Tibial artery (tissue), 4 donors: ENCODE data around the gene COMMD3.

Experiments
- DNase-seq, 2 donors: peaks; one replicate each; pipeline ENCODE4 v3.0.0-alpha.2; 2019
- H3K27ac ChIP-seq, 2 donors: fragments of 200-600 bp; sonication (generic) in 1 of 2; 1 replicate in 1 of 2; 2 replicates in 1 of 2; pipeline ENCODE4 v1.5.1; 2018 to 2019; ENCODE audit warnings: mild to moderate bottlenecking in 1 of 2
- H3K27me3 ChIP-seq, 2 donors: fragments of 200-600 bp; sonication (generic) in 1 of 2; one replicate each; pipeline versions ENCODE4 v1.5.1 to v1.6.0; 2016 to 2019
- H3K36me3 ChIP-seq, 3 donors: fragments of 200-600 bp; sonication (generic) in 2 of 3; one replicate each; pipeline ENCODE4 v1.5.1; 2016 to 2019; ENCODE audit warnings: mild to moderate bottlenecking in 2 of 3
- H3K4me1 ChIP-seq, 4 donors: fragments of 200-600 bp; sonication (generic) in 2 of 4; 1 replicate in 3 of 4; 2 replicates in 1 of 4; pipeline ENCODE4 v1.5.1; 2016 to 2019
- H3K4me3 ChIP-seq, 2 donors: fragments of 200-600 bp; sonication (generic) in 1 of 2; 1 replicate in 1 of 2; 2 replicates in 1 of 2; pipeline ENCODE4 v1.5.1; 2018 to 2019; ENCODE audit warnings: mild to moderate bottlenecking in 2 of 2
- H3K9me3 ChIP-seq, 3 donors: fragments of 200-600 bp; sonication (generic) in 1 of 3; one replicate each; pipeline ENCODE4 v1.5.1; 2016 to 2019
- CTCF ChIP-seq, 2 experiments: fragments of 200-600 bp in 1 of 2; fragments of 450-650 bp in 1 of 2; IDR thresholded peaks; one replicate each; pipeline ENCODE4 v1.5.1; 2017 to 2019; ENCODE audit warnings: antibody characterized with exemption in 2 of 2, mild to moderate bottlenecking in 1 of 2, moderate library complexity in 1 of 2
- intact Hi-C: fragments of 100-400 bp; cut with DNase I; formaldehyde crosslinking; loops from one replicate; pipeline ENCODE4 v1.15.0; 2023; ENCODE audit warnings: low total_unique reads

COMMD3 gene

GRCh38 chr10:22285130-22285529 lies 31.1 kb upstream of the COMMD3 start:
- intact Hi-C loops: no loop called here
- Histone ChIP-seq H3K27me3 (peaks cover 0 to 6% of the 10 kb centered on the region in 2 donors), H3K36me3 (no peaks in the 10 kb centered on the region), H3K27ac (no peak overlapping the region), H3K4me3 (no peak overlapping the region), H3K4me1 (no peaks in the 10 kb centered on the region), H3K9me3 (no peaks in the 10 kb centered on the region)
- no peak for TF ChIP-seq CTCF (IDR thresholded peaks at IDR 0.05)
- no peak for DNase-seq

GRCh38 chr10:22293747-22294404 lies 22.3 kb upstream of the COMMD3 start:
- no peak for DNase-seq
- Histone ChIP-seq H3K9me3 (no peaks in the 10 kb centered on the region), H3K27ac (no peak overlapping the region), H3K4me1 (no peaks in the 10 kb centered on the region), H3K36me3 (no peaks in the 10 kb centered on the region), H3K27me3 (no peaks in the 10 kb centered on the region), H3K4me3 (no peak overlapping the region)
- intact Hi-C loops: no loop called here
- no peak for TF ChIP-seq CTCF (IDR thresholded peaks at IDR 0.05)

GRCh38 chr10:22294694-22295093 lies 21.5 kb upstream of the COMMD3 start:
- no peak overlapping the region for H3K27ac ChIP-seq
- no peaks in the 10 kb centered on the region for H3K4me1 ChIP-seq
- H3K9me3 ChIP-seq: no peaks in the 10 kb centered on the region
- no peaks in the 10 kb centered on the region for H3K36me3 ChIP-seq
- no peaks in the 10 kb centered on the region for H3K27me3 ChIP-seq
- TF ChIP-seq CTCF (IDR thresholded peaks at IDR 0.05): no peak
- intact Hi-C loops: no loop called here
- DNase-seq: no peak
- no peak overlapping the region for H3K4me3 ChIP-seq

GRCh38 chr10:22301193-22301592 lies 15.0 kb upstream of the COMMD3 start:
- no peak for DNase-seq
- no peaks in the 10 kb centered on the region for H3K9me3 ChIP-seq
- no peak overlapping the region for H3K4me3 ChIP-seq
- H3K4me1 ChIP-seq: no peaks in the 10 kb centered on the region
- H3K27me3 ChIP-seq: no peaks in the 10 kb centered on the region
- H3K36me3 ChIP-seq: no peaks in the 10 kb centered on the region
- H3K27ac ChIP-seq: no peak overlapping the region
- no peak for TF ChIP-seq CTCF (IDR thresholded peaks at IDR 0.05)
- intact Hi-C loops: no loop called here

- no peak for DNase-seq
- H3K4me3 ChIP-seq: no peak overlapping the region
- intact Hi-C loops: no loop called here
- H3K27me3 ChIP-seq: no peaks in the 10 kb centered on the region
- no peak for TF ChIP-seq CTCF (IDR thresholded peaks at IDR 0.05)
- no peaks in the 10 kb centered on the region for H3K36me3 ChIP-seq
- H3K9me3 ChIP-seq: no peaks in the 10 kb centered on the region
- H3K27ac ChIP-seq: no peak overlapping the region
- no peaks in the 10 kb centered on the region for H3K4me1 ChIP-seq
These were observed 12.7 kb upstream of the COMMD3 start for GRCh38 chr10:22303461-22303860.

- DNase-seq: no peak
- H3K27ac ChIP-seq: no peak overlapping the region
- no peaks in the 10 kb centered on the region for H3K9me3 ChIP-seq
- H3K27me3 ChIP-seq: no peaks in the 10 kb centered on the region
- TF ChIP-seq CTCF (IDR thresholded peaks at IDR 0.05): no peak
- H3K4me3 ChIP-seq: no peak overlapping the region
- no peaks in the 10 kb centered on the region for H3K36me3 ChIP-seq
- no peaks in the 10 kb centered on the region for H3K4me1 ChIP-seq
- intact Hi-C loops: no loop called here
These were observed 10.5 kb upstream of the COMMD3 start for GRCh38 chr10:22305721-22306120.
